H1 (cell line): ENCODE data around the gene AHDC1. TPM values are rescaled to one million over a fixed set of nuclear protein-coding genes. Genes with fewer than 3 reads are reported as not detected.

Source experiments
- CTCF ChIA-PET: fragments of 300-600 bp; sonication (Branson Sonifier 250); formaldehyde crosslinking; loops from one replicate; lab custom pipeline; 2021; ENCODE audit not compliant: partially characterized antibody; lab: Charles Lee
- POLR2A ChIA-PET: fragments of 300-600 bp; sonication (Branson Sonifier 250); formaldehyde crosslinking; loops from one replicate; lab custom pipeline; 2021; ENCODE audit warnings: inconsistent platforms; ENCODE audit not compliant: partially characterized antibody; lab: Charles Lee
- DNase-seq, 2 experiments: peaks; one replicate each; pipeline versions ENCODE4 v3.0.0 to v3.0.0-alpha.2; 2010 to 2022; ENCODE audit warnings: low spot score in 2 of 2, low read depth in 1 of 2, mixed read lengths in 1 of 2
- FAIRE-seq: peaks from 2 replicates; lab custom pipeline; 2011; peaks lifted over from hg19 to GRCh38; lab: Jason Lieb, UNC
- H2AFZ ChIP-seq: 2 replicates; pipeline ENCODE4 v1.8.1; 2012; ENCODE audit warnings: low read length, inconsistent platforms
- H2AK5ac ChIP-seq: 2 replicates; pipeline ENCODE4 v1.6.1; 2013; ENCODE audit warnings: low read depth, low read length
- H2BK120ac ChIP-seq: replicated peaks from 2 replicates; pipeline ENCODE3; 2013; ENCODE audit warnings: low read depth, low read length, inconsistent platforms
- H2BK12ac ChIP-seq: 2 replicates; pipeline ENCODE4 v1.6.1; 2013; ENCODE audit warnings: low read depth, low read length
- H2BK15ac ChIP-seq: 2 replicates; pipeline ENCODE4 v1.6.1; 2013; ENCODE audit warnings: low read length
- H2BK20ac ChIP-seq: 2 replicates; pipeline ENCODE4 v1.6.1; 2013; ENCODE audit warnings: low read length
- H2BK5ac ChIP-seq: 2 replicates; pipeline ENCODE4 v1.6.1; 2013; ENCODE audit warnings: low read depth, low read length
- H3K14ac ChIP-seq: 2 replicates; pipeline ENCODE4 v1.6.1; 2013; ENCODE audit warnings: inconsistent platforms; ENCODE audit not compliant: insufficient read length
- H3K18ac ChIP-seq: 2 replicates; pipeline ENCODE4 v1.6.1; 2013; ENCODE audit warnings: low read length; ENCODE audit errors: extremely low read depth
- H3K23ac ChIP-seq: 2 replicates; pipeline ENCODE4 v1.6.1; 2013; ENCODE audit warnings: inconsistent platforms; ENCODE audit not compliant: insufficient read length
- H3K23me2 ChIP-seq: 2 replicates; pipeline ENCODE4 v1.6.1; 2013; ENCODE audit warnings: low read depth, low read length
- H3K27ac ChIP-seq: 2 replicates; pipeline ENCODE4 v1.6.1; 2011; ENCODE audit warnings: low read depth, low read length, inconsistent platforms
- H3K27me3 ChIP-seq, 4 experiments: replicated peaks in 1 of 4; 1 replicate in 1 of 4; 2 replicates in 3 of 4; pipeline versions ENCODE4 v1.6.1 to v1.8.1; 2011 to 2013; ENCODE audit warnings: low read length in 3 of 4, mild to moderate bottlenecking in 3 of 4, inconsistent platforms in 2 of 4, mixed read lengths in 2 of 4, moderate library complexity in 1 of 4; ENCODE audit not compliant: control insufficient read depth in 3 of 4, insufficient read depth in 3 of 4; ENCODE audit errors: extremely low read depth in 1 of 4
- H3K36me3 ChIP-seq, 4 experiments: 2 replicates each; pipeline versions ENCODE4 v1.6.1 to v1.8.1; 2011 to 2013; ENCODE audit warnings: mild to moderate bottlenecking in 4 of 4, low read length in 3 of 4, moderate library complexity in 2 of 4, control low read depth in 1 of 4, inconsistent platforms in 1 of 4; ENCODE audit not compliant: insufficient read depth in 4 of 4, control insufficient read depth in 2 of 4
- H3K4ac ChIP-seq: replicated peaks from 2 replicates; pipeline ENCODE3; 2013; ENCODE audit warnings: low read length, low read depth, mixed read lengths, inconsistent platforms; ENCODE audit not compliant: insufficient read length
- H3K4me1 ChIP-seq, 4 experiments: replicated peaks in 1 of 4; 1 replicate in 1 of 4; 2 replicates in 3 of 4; pipeline versions ENCODE4 v1.6.1 to v1.8.1; 2011 to 2013; ENCODE audit warnings: low read length in 3 of 4, inconsistent platforms in 2 of 4, mixed read lengths in 1 of 4; ENCODE audit not compliant: insufficient read depth in 4 of 4, control insufficient read depth in 3 of 4
- H3K4me2 ChIP-seq, 2 experiments: 2 replicates each; pipeline versions ENCODE4 v1.6.1 to v1.8.1; 2011 to 2013; ENCODE audit warnings: low read depth in 2 of 2, low read length in 2 of 2, control low read depth in 1 of 2, inconsistent platforms in 1 of 2, mild to moderate bottlenecking in 1 of 2; ENCODE audit not compliant: insufficient read depth in 1 of 2
- H3K4me3 ChIP-seq, 4 experiments: fragments of 200-600, 300-600 bp in 1 of 4; sonication (generic), shearing (Covaris generic), sonication (Bioruptor Twin) in 1 of 4; 2 replicates each; pipeline versions ENCODE4 v1.5.1 to v1.8.1; 2011 to 2016; ENCODE audit warnings: low read length in 4 of 4, low read depth in 3 of 4, control low read depth in 2 of 4, inconsistent platforms in 2 of 4, mild to moderate bottlenecking in 2 of 4, mixed read lengths in 1 of 4, moderate library complexity in 1 of 4; ENCODE audit not compliant: insufficient read depth in 2 of 4; ENCODE audit errors: extremely low read depth in 1 of 4
- H3K56ac ChIP-seq: replicated peaks from 2 replicates; pipeline ENCODE3; 2013; ENCODE audit warnings: low read depth, mild to moderate bottlenecking, mixed read lengths, low read length, inconsistent platforms; ENCODE audit not compliant: insufficient read length
- H3K79me1 ChIP-seq: 2 replicates; pipeline ENCODE4 v1.6.1; 2013; ENCODE audit warnings: low read depth, low read length, control low read depth
- H3K79me2 ChIP-seq, 2 experiments: 2 replicates each; pipeline versions ENCODE4 v1.6.1 to v1.8.1; 2012 to 2013; ENCODE audit warnings: low read length in 2 of 2, mild to moderate bottlenecking in 2 of 2, inconsistent platforms in 1 of 2; ENCODE audit not compliant: insufficient read depth in 2 of 2, control insufficient read depth in 1 of 2
- H3K9ac ChIP-seq, 4 experiments: replicated peaks in 1 of 4; 1 replicate in 1 of 4; 2 replicates in 3 of 4; pipeline versions ENCODE4 v1.6.1 to v1.8.1; 2011 to 2013; ENCODE audit warnings: low read depth in 3 of 4, low read length in 3 of 4, control low read depth in 2 of 4, mild to moderate bottlenecking in 2 of 4, moderate library complexity in 2 of 4, inconsistent platforms in 1 of 4; ENCODE audit errors: extremely low read depth in 1 of 4
- H3K9me3 ChIP-seq, 2 experiments: 2 replicates each; pipeline versions ENCODE4 v1.6.1 to v1.8.1; 2012 to 2013; ENCODE audit warnings: mild to moderate bottlenecking in 2 of 2, moderate library complexity in 2 of 2, control low read depth in 1 of 2, inconsistent platforms in 1 of 2, low read depth in 1 of 2, low read length in 1 of 2, mixed read lengths in 1 of 2; ENCODE audit not compliant: insufficient read depth in 2 of 2
- H4K20me1 ChIP-seq, 2 experiments: replicated peaks in 1 of 2; 2 replicates each; pipeline versions ENCODE3 to v1.8.1; 2011 to 2013; ENCODE audit warnings: inconsistent platforms in 2 of 2, low read length in 2 of 2, mild to moderate bottlenecking in 1 of 2; ENCODE audit not compliant: insufficient read depth in 2 of 2, control insufficient read depth in 1 of 2
- H4K5ac ChIP-seq: 2 replicates; pipeline ENCODE4 v1.6.1; 2013; ENCODE audit warnings: low read length, low read depth, mixed read lengths, inconsistent platforms; ENCODE audit not compliant: insufficient read length
- H4K8ac ChIP-seq: 2 replicates; pipeline ENCODE4 v1.8.0; 2013; ENCODE audit warnings: mild to moderate bottlenecking, moderate library complexity, low read length, inconsistent platforms; ENCODE audit not compliant: insufficient read depth; ENCODE audit errors: extremely low read depth
- H4K91ac ChIP-seq: replicated peaks from 2 replicates; pipeline ENCODE3; 2013; ENCODE audit warnings: low read length, mixed read lengths, inconsistent platforms; ENCODE audit not compliant: insufficient read length
- CBX8 ChIP-seq: fragments of 300-800, 300-1000 bp; sonication (generic); IDR thresholded peaks from 2 replicates; pipeline ENCODE4 v1.7.1; 2016; ENCODE audit warnings: low read depth, low read length, borderline replicate concordance
- CEBPB ChIP-seq: IDR thresholded peaks from 2 replicates; pipeline ENCODE4 v1.6.1; 2012; ENCODE audit warnings: low read depth, low read length
- CHD1 ChIP-seq: IDR thresholded peaks from 2 replicates; pipeline ENCODE4 v1.6.1; 2012; ENCODE audit warnings: low read depth, low read length, improper control_type of control experiment
- EZH2 ChIP-seq: fragments of 200-600 bp; sonication (generic); IDR thresholded peaks from 2 replicates; pipeline ENCODE4 v1.7.1; 2012; ENCODE audit warnings: low read depth, mild to moderate bottlenecking, moderate library complexity, low read length, inconsistent platforms; ENCODE audit not compliant: severe bottlenecking
- NRF1 ChIP-seq: IDR thresholded peaks from 2 replicates; pipeline ENCODE4 v1.6.1; 2011; ENCODE audit warnings: mild to moderate bottlenecking, low read depth, low read length, improper control_type of control experiment
- PHF8 ChIP-seq: fragments of 200-600 bp; sonication (generic); conservative IDR thresholded peaks from 2 replicates; pipeline ENCODE4 v1.7.1; 2012; ENCODE audit warnings: low read depth, mild to moderate bottlenecking, inconsistent platforms, low read length, moderate library complexity
- POU5F1 ChIP-seq: IDR thresholded peaks from 2 replicates; pipeline ENCODE4 v1.6.1; 2011; ENCODE audit warnings: low read depth, mild to moderate bottlenecking, low read length, moderate library complexity
- RXRA ChIP-seq: IDR thresholded peaks from 2 replicates; pipeline ENCODE4 v1.6.1; 2011; ENCODE audit warnings: low read depth, mild to moderate bottlenecking, low read length, moderate library complexity; ENCODE audit not compliant: insufficient read depth
- SIN3A ChIP-seq, 2 experiments: IDR thresholded peaks in 1 of 2; conservative IDR thresholded peaks in 1 of 2; 2 replicates each; pipeline ENCODE4 v1.6.1; 2011 to 2012; ENCODE audit warnings: low read length in 2 of 2, improper control_type of control experiment in 1 of 2, low read depth in 1 of 2, mild to moderate bottlenecking in 1 of 2
- SRF ChIP-seq: IDR thresholded peaks from 2 replicates; pipeline ENCODE4 v1.6.1; 2011; ENCODE audit warnings: mild to moderate bottlenecking, low read depth, low read length, moderate library complexity
- ZNF274 ChIP-seq: IDR thresholded peaks from 2 replicates; pipeline ENCODE4 v1.7.0; 2012; ENCODE audit warnings: low read length, borderline replicate concordance; ENCODE audit errors: extremely low read depth
- WGBS, 2 experiments: shearing (Covaris generic) in 1 of 2; methylation state at CpG; one replicate each; pipeline versions ENCODE4 v1.1.6 to v1.1.7; 2013 to 2015; ENCODE audit warnings: low lambda C conversion rate in 2 of 2, mixed read lengths in 2 of 2, inconsistent platforms in 1 of 2, low coverage in 1 of 2, missing lambda C conversion rate in 1 of 2; ENCODE audit not compliant: insufficient replicate concordance in 2 of 2, insufficient coverage in 1 of 2, insufficient read length in 1 of 2; ENCODE audit errors: extremely low coverage in 1 of 2, missing lambda C conversion rate in 1 of 2; 5-methylcytosine and 5-hydroxymethylcytosine counted together
- polyA plus RNA-seq, 7 experiments: library from polyadenylated mRNA; depleted of rRNA in 3 of 7; stranded (reverse) in 5 of 7; unstranded in 2 of 7; fragments of >200 nt in 5 of 7; fragments of 200-250 nt in 2 of 7; gene quantifications; 1 replicate in 5 of 7; 2 replicates in 1 of 7; 4 replicates in 1 of 7; pipeline versions ENCODE4 v1.2.1 to v1.2.3, GENCODE V29; 2011 to 2013; ENCODE audit warnings: missing spikeins in 2 of 7, mixed read lengths in 2 of 7
- total RNA-seq: library from RNA; stranded (reverse); fragmentation: NEBNext Ultra II Directional; extraction: Animal tissue kit (Norgen Biotek cat#: 25700); gene quantifications from 2 replicates; pipeline ENCODE4 v1.2.1, GENCODE V29; 2021

Gene AHDC1
- total and polyA plus RNA-seq, 2 of the 8 experiments (the other 6 are each of a cell fraction or from before 2014, with no cell fraction given), result 4.4 to 35.1 TPM

GRCh38 chr1:27564710-27565649, 39.0 kb downstream of the AHDC1 start:
- no peak overlapping the region for H2AFZ ChIP-seq
- H3K4me1 ChIP-seq, result peaks cover 10 to 72% (median 51%) of the 10 kb centered on the region in 4 experiments
- no peak overlapping the region for H2AK5ac ChIP-seq
- peak overlapping the region; percentile 58; the same call in 1 of the 2 replicates for H2BK5ac ChIP-seq
- no peak overlapping the region for H4K8ac ChIP-seq
- DNase-seq, result no peak
- H4K20me1 ChIP-seq, result peaks cover 17 to 28% of the 10 kb centered on the region in 2 experiments
- no peak overlapping the region for H3K4ac ChIP-seq
- 83% methylated on average over 13 of the region's 26 CpGs; no CpG with 5 or more reads in 1 of the 2 experiments for WGBS, 2 experiments
- no peak overlapping the region for H2BK15ac ChIP-seq
- H2BK12ac ChIP-seq, result no peak overlapping the region
- H3K9me3 ChIP-seq, result no peaks in the 10 kb centered on the region
- no peak overlapping the region for H3K23ac ChIP-seq
- no peak for FAIRE-seq
- H3K14ac ChIP-seq, result no peak overlapping the region
- H4K5ac ChIP-seq, result no peak overlapping the region
- CTCF ChIA-PET, result interaction anchor here (0.6 to 56.1 kb wide), 11 partner anchors 8 to 266 kb away, joined by 3 to 1807 read pairs (median 9); partner anchors contain the start of gene AHDC1
- no peak overlapping the region for H3K9ac ChIP-seq
- H3K56ac ChIP-seq, result no peak overlapping the region
- H3K4me2 ChIP-seq, result no peak overlapping the region
- no peak overlapping the region for H3K4me3 ChIP-seq
- no peak overlapping the region for H2BK120ac ChIP-seq
- POLR2A ChIA-PET, result interaction anchor here (1.2 to 25.0 kb wide), 6 partner anchors 3 to 39 kb away, joined by 5 to 355 read pairs (median 178); partner anchors contain the start of gene AHDC1
- no peaks in the 10 kb centered on the region; a peak in 1 of 8 replicates for H3K36me3 ChIP-seq
- no peak overlapping the region for H3K27ac ChIP-seq
- H3K27me3 ChIP-seq, result no peaks in the 10 kb centered on the region
- H3K23me2 ChIP-seq, result 0 out of 2 replicates have a peak, but pooled peaks cover 2% of the 10 kb centered on the region
- no peak overlapping the region for H4K91ac ChIP-seq
- H3K79me2 ChIP-seq, result peaks cover 0 to 46% of the 10 kb centered on the region in 2 experiments; a peak in 2 of 4 replicates
- H2BK20ac ChIP-seq, result no peak overlapping the region; the same call in 1 of the 2 replicates
- no peak overlapping the region for H3K18ac ChIP-seq
- H3K79me1 ChIP-seq, result peaks cover 20% of the 10 kb centered on the region
- TF ChIP-seq POU5F1, result no peak
- TF ChIP-seq ZNF274, result no peak
- no peak for TF ChIP-seq CBX8
- TF ChIP-seq EZH2, result no peak
- no peak for TF ChIP-seq PHF8
- no peak for TF ChIP-seq RXRA
- no peak for TF ChIP-seq CEBPB
- TF ChIP-seq SRF, result no peak
- no peak for TF ChIP-seq NRF1
- TF ChIP-seq SIN3A (conservative IDR thresholded peaks at IDR 0.05 in 1 of 2, IDR thresholded peaks at IDR 0.05 in 1 of 2; ENCODE audit: low read depth in 1 of 2, low read length in 2 of 2), result no peak
- no peak for TF ChIP-seq CHD1
